Astrocyte (in vitro differentiated cells and primary cell): ENCODE data around the gene HFE.
"Not testable (repeated sequence)": the region's sequence is repeated elsewhere in the genome, so short reads cannot be mapped to it uniquely, and the experiment has no call there.

Experiments used
- EZH2 ChIP-seq: IDR thresholded peaks from 2 replicates; pipeline ENCODE4 v1.6.1; 2012; ENCODE audit warnings: mild to moderate bottlenecking, low read length, inconsistent platforms; ENCODE audit not compliant: insufficient read depth
- TF ChIP-seq, protein P1 (sequence below): IDR thresholded peaks from 2 replicates; pipeline ENCODE4 v1.5.1; 2011; ENCODE audit warnings: low read depth, mild to moderate bottlenecking, inconsistent platforms, low read length, moderate library complexity; ENCODE audit not compliant: insufficient read depth

DNA sequence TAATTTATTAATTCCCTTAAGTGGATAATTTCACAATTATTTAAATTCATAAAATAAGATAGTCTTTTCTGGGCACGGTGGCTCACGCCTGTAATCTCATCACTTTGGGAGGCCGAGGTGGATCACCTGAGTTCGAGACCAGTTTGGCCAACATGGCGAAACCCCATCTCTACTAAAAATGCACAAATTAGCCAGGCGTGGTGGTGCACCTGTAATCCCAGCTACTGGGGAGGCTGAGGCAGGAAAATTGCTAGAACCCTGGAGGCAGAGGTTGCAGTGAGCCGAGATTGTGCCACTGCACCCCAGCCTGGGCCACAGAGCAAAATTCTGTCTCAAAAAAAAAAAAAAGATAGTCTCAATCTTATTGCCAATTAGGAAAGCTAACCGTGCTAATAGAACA lies 32.9 kb downstream of the HFE start:
- TF ChIP-seq, protein P1, sequence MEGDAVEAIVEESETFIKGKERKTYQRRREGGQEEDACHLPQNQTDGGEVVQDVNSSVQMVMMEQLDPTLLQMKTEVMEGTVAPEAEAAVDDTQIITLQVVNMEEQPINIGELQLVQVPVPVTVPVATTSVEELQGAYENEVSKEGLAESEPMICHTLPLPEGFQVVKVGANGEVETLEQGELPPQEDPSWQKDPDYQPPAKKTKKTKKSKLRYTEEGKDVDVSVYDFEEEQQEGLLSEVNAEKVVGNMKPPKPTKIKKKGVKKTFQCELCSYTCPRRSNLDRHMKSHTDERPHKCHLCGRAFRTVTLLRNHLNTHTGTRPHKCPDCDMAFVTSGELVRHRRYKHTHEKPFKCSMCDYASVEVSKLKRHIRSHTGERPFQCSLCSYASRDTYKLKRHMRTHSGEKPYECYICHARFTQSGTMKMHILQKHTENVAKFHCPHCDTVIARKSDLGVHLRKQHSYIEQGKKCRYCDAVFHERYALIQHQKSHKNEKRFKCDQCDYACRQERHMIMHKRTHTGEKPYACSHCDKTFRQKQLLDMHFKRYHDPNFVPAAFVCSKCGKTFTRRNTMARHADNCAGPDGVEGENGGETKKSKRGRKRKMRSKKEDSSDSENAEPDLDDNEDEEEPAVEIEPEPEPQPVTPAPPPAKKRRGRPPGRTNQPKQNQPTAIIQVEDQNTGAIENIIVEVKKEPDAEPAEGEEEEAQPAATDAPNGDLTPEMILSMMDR: not testable (repeated sequence)
- not testable (repeated sequence) for TF ChIP-seq EZH2
